GM21528 (cell line): ENCODE data around the gene LCMT2.

Experiments
- ATAC-seq: cut with Tn5 transposase; IDR thresholded peaks from one replicate; pipeline ENCODE4 v1.9.1; 2021; ENCODE audit warnings: mild to moderate bottlenecking, moderate library complexity; ENCODE audit not compliant: unreplicated experiment, low FRiP score

The LCMT2 gene

DNA sequence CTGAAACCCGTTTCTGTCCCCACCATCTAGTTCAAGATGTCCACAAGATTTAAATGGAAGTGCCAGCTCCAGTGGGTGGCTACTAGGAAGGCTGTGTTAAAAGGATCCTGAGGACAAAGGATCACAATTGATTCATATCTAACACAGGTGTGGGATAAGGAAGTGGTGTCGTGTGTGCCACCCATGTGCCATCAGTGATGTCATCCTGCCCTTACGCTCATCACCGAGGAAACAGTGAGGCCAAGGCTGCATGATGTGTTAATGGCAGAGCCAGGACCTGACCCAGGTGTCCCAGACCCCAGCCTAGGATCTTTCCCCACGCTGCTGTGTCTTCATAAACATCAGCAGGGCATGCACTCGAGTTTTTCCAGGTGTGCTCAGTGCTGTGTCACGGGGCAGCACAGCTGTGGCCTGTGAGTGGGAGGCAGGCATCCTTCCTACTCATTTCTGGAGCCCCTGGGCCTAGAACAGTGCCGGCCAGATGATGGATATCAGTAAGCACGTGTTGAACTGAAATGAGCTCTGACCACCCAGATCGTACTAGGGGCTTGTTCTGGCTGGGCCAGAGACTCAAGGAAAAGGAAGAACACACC is 53.0 kb downstream of the LCMT2 start:
- no peak for ATAC-seq

DNA sequence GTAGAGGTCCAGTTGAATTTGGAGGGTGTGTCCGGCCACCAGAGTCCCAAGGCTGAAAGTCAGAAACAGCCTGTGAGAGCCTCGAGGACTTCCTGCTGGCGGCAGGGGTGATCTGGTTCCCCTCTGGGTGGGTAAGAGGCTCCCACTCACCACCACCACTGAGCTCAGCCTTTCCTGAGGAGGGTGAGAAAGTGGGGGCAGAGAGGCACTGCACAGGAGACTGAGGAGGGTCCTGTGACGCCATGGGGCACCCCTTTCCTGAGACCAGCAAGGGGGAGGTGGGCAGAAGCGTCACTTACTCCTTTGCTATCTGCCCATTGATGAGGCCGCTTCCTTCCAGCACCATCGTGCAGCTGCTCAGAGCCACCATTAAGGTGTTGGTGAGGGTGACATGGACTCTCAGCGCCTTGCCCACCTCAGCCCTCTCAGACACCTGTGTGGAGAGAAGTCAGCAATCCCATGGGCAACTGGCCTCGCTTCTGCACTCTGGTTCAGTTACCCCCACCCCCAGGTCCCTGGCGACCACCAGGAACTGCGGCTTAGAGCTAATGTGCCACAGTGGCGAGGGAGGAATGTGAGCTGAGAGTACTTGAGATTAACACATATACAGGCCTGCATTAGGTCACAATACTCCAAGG is 53.7 kb downstream of the LCMT2 start:
- ATAC-seq: no peak

GRCh38 chr15:43275740-43276562 is 54.4 kb downstream of the LCMT2 start:
- ATAC-seq: no peak

DNA sequence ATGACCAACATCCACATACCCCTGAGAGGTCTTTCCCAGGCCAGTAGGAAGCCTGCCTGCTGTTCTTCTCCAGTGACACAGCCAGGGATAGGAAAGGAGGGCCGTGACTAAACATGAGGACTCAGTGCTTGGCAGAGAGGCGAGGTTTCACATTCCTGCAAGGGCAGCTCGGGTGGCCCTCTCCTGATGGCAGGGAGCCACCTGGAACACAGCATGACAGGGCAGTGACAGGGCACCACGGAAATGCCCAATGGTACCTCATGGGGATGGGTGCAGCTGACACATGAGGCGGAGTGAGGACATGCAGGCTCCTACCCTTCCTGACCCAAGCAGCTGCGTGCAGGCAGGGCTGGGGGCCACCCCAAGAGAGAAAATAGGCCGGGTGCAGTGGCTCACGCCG is 56.2 kb downstream of the LCMT2 start:
- ATAC-seq: no peak
